Measurements from ENCODE around the gene PCDHA7. TPM values are rescaled to one million over a fixed set of nuclear protein-coding genes. Genes with fewer than 3 reads are reported as not detected.
"Not testable (repeated sequence)": the region's sequence is repeated elsewhere in the genome, so short reads cannot be mapped to it uniquely, and the experiment has no call there.

The PCDHA7 gene
- total RNA-seq, 1 experiment from 2014 or later = 0.48 TPM

- H3K4me3 Mint-ChIP-seq = peak within 1 kb of the TSS in 1 of 2 experiments; percentile 17; a peak in 1 of 5 replicates
- H3K9ac ChIP-seq (ENCODE audit: extremely low read depth, insufficient read length, low read length); H3K23me2 ChIP-seq (ENCODE audit: insufficient read length, low read depth, low read length, poor library complexity, severe bottlenecking); H2AK5ac ChIP-seq (ENCODE audit: insufficient read length, low read length); H3K27me3 Mint-ChIP-seq (ENCODE audit: low read depth); H4K8ac ChIP-seq (replicated peaks; ENCODE audit: insufficient read length, low read depth, low read length); H3K18ac ChIP-seq (ENCODE audit: insufficient read length, low read depth, low read length); H3K27me3 ChIP-seq (ENCODE audit: insufficient read depth, low read length); H3K9me3 Mint-ChIP-seq; H3K79me1 ChIP-seq (ENCODE audit: insufficient read depth, low read depth, low read length, poor library complexity, severe bottlenecking); H3K4me1 Mint-ChIP-seq; H3T11ph ChIP-seq (ENCODE audit: low read length); H3K4me1 ChIP-seq (ENCODE audit: insufficient read depth, low read length); H3K9me3 ChIP-seq (ENCODE audit: control insufficient read depth, low read depth, low read length); H3K23ac ChIP-seq (ENCODE audit: insufficient read length, low read depth, low read length); H4K20me1 ChIP-seq (ENCODE audit: control insufficient read depth, insufficient read depth, insufficient read length); H3K56ac ChIP-seq (ENCODE audit: insufficient read length, low read depth, low read length); H3K4me2 ChIP-seq (ENCODE audit: insufficient read depth, insufficient read length, low read length); H4K91ac ChIP-seq (ENCODE audit: insufficient read length, low read depth, low read length); H2BK15ac ChIP-seq (ENCODE audit: low read depth, low read length); H2BK12ac ChIP-seq (ENCODE audit: insufficient read length, low read depth, low read length); H4K5ac ChIP-seq (ENCODE audit: insufficient read length, low read depth, low read length); H3K27ac ChIP-seq (ENCODE audit: insufficient read length, low read depth, low read length); H2BK20ac ChIP-seq (ENCODE audit: low read depth, low read length, poor library complexity, severe bottlenecking); H2BK5ac ChIP-seq (ENCODE audit: insufficient read length, low read length); H3K4ac ChIP-seq (ENCODE audit: low read depth, low read length); H3K27ac Mint-ChIP-seq; H3K79me2 ChIP-seq (ENCODE audit: insufficient read depth, low read length): not testable (repeated sequence)
- Histone ChIP-seq H2AFZ (ENCODE audit: low read length) (peak within 1 kb of the TSS; percentile 91), H3K14ac (ENCODE audit: insufficient read depth, low read length) (peak within 1 kb of the TSS; percentile 87; the same call in 1 of the 2 replicates), H2BK120ac (ENCODE audit: low read depth, low read length, poor library complexity, severe bottlenecking) (peak within 1 kb of the TSS; percentile 69)
- no CpG with 5 or more reads among the region's 48 CpGs for WGBS (ENCODE audit: extremely low coverage, insufficient read length, low lambda C conversion rate)
- H3K36me3 Mint-ChIP-seq (ENCODE audit: insufficient read depth in 1 of 3, low read depth in 3 of 3) = peaks cover 2 to 26% (median 5%) of the 10 kb centered on the region in 3 experiments; a peak in 6 of 7 replicates
- DNase-seq = peak; percentile 34
- TF ChIP-seq CTCF (conservative IDR thresholded peaks at IDR 0.05) = peak; percentile 46; the same call in 2 of the 3 replicates
These were observed 14.4 kb downstream of the PCDHA7 start, which contains the start of gene PCDHA9 for GRCh38 chr5:140848139-140849102. Gene PCDHA9, plus strand, starts transcription at chr5:140848382. Its CDS starts 114 bp downstream, at chr5:140848496.

GRCh38 chr5:140849831-140850634 is 16.0 kb downstream of the PCDHA7 start:
- H3K18ac ChIP-seq (ENCODE audit: insufficient read length, low read depth, low read length); H3K4me1 Mint-ChIP-seq; H3K9me3 Mint-ChIP-seq; H3K27ac Mint-ChIP-seq; H3K27me3 ChIP-seq (ENCODE audit: insufficient read depth, low read length); H3T11ph ChIP-seq (ENCODE audit: low read length); H4K5ac ChIP-seq (ENCODE audit: insufficient read length, low read depth, low read length); H4K8ac ChIP-seq (replicated peaks; ENCODE audit: insufficient read length, low read depth, low read length); H3K56ac ChIP-seq (ENCODE audit: insufficient read length, low read depth, low read length); H3K9me3 ChIP-seq (ENCODE audit: control insufficient read depth, low read depth, low read length); H3K27ac ChIP-seq (ENCODE audit: insufficient read length, low read depth, low read length); H3K23me2 ChIP-seq (ENCODE audit: insufficient read length, low read depth, low read length, poor library complexity, severe bottlenecking); H3K14ac ChIP-seq (ENCODE audit: insufficient read depth, low read length); H3K4me2 ChIP-seq (ENCODE audit: insufficient read depth, insufficient read length, low read length); H3K79me1 ChIP-seq (ENCODE audit: insufficient read depth, low read depth, low read length, poor library complexity, severe bottlenecking); H3K4me3 Mint-ChIP-seq; H2AK5ac ChIP-seq (ENCODE audit: insufficient read length, low read length); H3K79me2 ChIP-seq (ENCODE audit: insufficient read depth, low read length); H2BK5ac ChIP-seq (ENCODE audit: insufficient read length, low read length); H2BK120ac ChIP-seq (ENCODE audit: low read depth, low read length, poor library complexity, severe bottlenecking); H3K9ac ChIP-seq (ENCODE audit: extremely low read depth, insufficient read length, low read length); H3K23ac ChIP-seq (ENCODE audit: insufficient read length, low read depth, low read length); H2AFZ ChIP-seq (ENCODE audit: low read length); H2BK20ac ChIP-seq (ENCODE audit: low read depth, low read length, poor library complexity, severe bottlenecking); H4K91ac ChIP-seq (ENCODE audit: insufficient read length, low read depth, low read length); H2BK12ac ChIP-seq (ENCODE audit: insufficient read length, low read depth, low read length); H2BK15ac ChIP-seq (ENCODE audit: low read depth, low read length); H3K27me3 Mint-ChIP-seq (ENCODE audit: low read depth); DNase-seq; H3K4ac ChIP-seq (ENCODE audit: low read depth, low read length); H3K4me1 ChIP-seq (ENCODE audit: insufficient read depth, low read length); H4K20me1 ChIP-seq (ENCODE audit: control insufficient read depth, insufficient read depth, insufficient read length): not testable (repeated sequence)
- peaks cover 2 to 26% (median 5%) of the 10 kb centered on the region in 3 experiments; a peak in 6 of 7 replicates for H3K36me3 Mint-ChIP-seq (ENCODE audit: insufficient read depth in 1 of 3, low read depth in 3 of 3)
- WGBS (ENCODE audit: extremely low coverage, insufficient read length, low lambda C conversion rate) = no CpG with 5 or more reads among the region's 101 CpGs

Measured in H9 (cell line).